Body of pancreas (tissue), 4 donors: ENCODE results near the gene EMILIN2.

Experiments
- CTCF ChIP-seq, 7 experiments: fragments of 450-650 bp in 4 of 7; fragments of 200-600 bp in 3 of 7; sonication (generic) in 3 of 7; IDR thresholded peaks; one replicate each; pipeline ENCODE4 v1.5.1; 2016 to 2019; ENCODE audit warnings: antibody characterized with exemption in 7 of 7
- POLR2A ChIP-seq, 3 donors: fragments of 450-650 bp; IDR thresholded peaks; one replicate each; pipeline ENCODE4 v1.6.1; 2016; ENCODE audit warnings: antibody characterized with exemption in 3 of 3, mild to moderate bottlenecking in 2 of 3

- TF ChIP-seq CTCF (IDR thresholded peaks at IDR 0.05) = no peak
- no peak for TF ChIP-seq POLR2A (IDR thresholded peaks at IDR 0.05)
These were observed 50.2 kb downstream of the EMILIN2 start for GRCh38 chr18:2896990-2897389.
